Measurements from ENCODE around the gene AMD1.

DNA sequence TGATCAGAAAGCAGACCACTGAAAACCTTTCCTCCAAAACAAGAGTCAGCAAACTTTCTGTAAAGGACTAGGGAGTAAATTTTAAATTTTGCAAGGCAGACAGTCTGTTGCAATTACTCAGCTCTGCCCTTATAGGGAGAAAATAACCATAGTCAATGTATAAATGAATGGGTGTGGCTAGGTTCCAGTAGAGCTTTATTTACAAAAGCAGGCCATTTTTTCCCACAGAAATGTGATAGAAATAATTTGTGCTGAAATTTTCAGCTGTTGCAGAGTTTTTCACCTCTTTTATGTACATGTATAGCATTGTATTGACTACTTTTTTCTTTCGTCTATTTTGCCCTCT is 7.7 kb downstream of the AMD1 start:
- TF ChIP-seq CTCF (conservative IDR thresholded peaks at IDR 0.05 in 1 of 2, IDR thresholded peaks at IDR 0.05 in 1 of 2; ENCODE audit: low read depth in 1 of 2, low read length in 2 of 2) (no peak), EZH2 (IDR thresholded peaks at IDR 0.05; ENCODE audit: low read length, missing control alignments) (no peak)
